GM23248 (cell line): Measurements from ENCODE around the gene KIF13A. TPM values are rescaled to one million over a fixed set of nuclear protein-coding genes. Genes with fewer than 3 reads are reported as not detected.
"Not testable (repeated sequence)": the region's sequence is repeated elsewhere in the genome, so short reads cannot be mapped to it uniquely, and the experiment has no call there.

Experiments used
- DNase-seq: peaks from one replicate; pipeline ENCODE4 v3.0.0-alpha.2; 2015
- H2AFZ ChIP-seq: fragments of 200-600 bp; sonication (generic); 2 replicates; pipeline ENCODE4 v1.6.1; 2016; ENCODE audit warnings: antibody characterized with exemption
- H3F3A ChIP-seq: fragments of 200-600 bp; sonication (generic); 2 replicates; pipeline ENCODE4 v1.6.1; 2016; ENCODE audit warnings: mild to moderate bottlenecking, antibody characterized with exemption, mixed run types; ENCODE audit not compliant: insufficient read depth
- H3K27ac ChIP-seq: fragments of 200-600 bp; sonication (generic); 2 replicates; pipeline ENCODE4 v1.5.1; 2016; ENCODE audit warnings: mild to moderate bottlenecking
- H3K27me3 ChIP-seq: fragments of 200-600 bp; sonication (generic); replicated peaks from 2 replicates; pipeline ENCODE4 v1.6.1; 2016; ENCODE audit warnings: mild to moderate bottlenecking; ENCODE audit not compliant: insufficient read depth
- H3K36me3 ChIP-seq: fragments of 200-600 bp; sonication (generic); 2 replicates; pipeline ENCODE4 v1.6.1; 2016; ENCODE audit warnings: low read depth, mild to moderate bottlenecking
- H3K4me1 ChIP-seq: fragments of 200-600 bp; sonication (generic); 2 replicates; pipeline ENCODE4 v1.6.1; 2016; ENCODE audit warnings: mild to moderate bottlenecking; ENCODE audit not compliant: insufficient read depth
- H3K4me2 ChIP-seq: fragments of 200-600 bp; sonication (generic); one replicate; pipeline ENCODE4 v1.6.1; 2016; ENCODE audit warnings: mild to moderate bottlenecking; ENCODE audit not compliant: unreplicated experiment
- H3K4me3 ChIP-seq: fragments of 200-600 bp; sonication (generic); 2 replicates; pipeline ENCODE4 v1.5.1; 2016; ENCODE audit warnings: mild to moderate bottlenecking
- H3K79me2 ChIP-seq: fragments of 200-600 bp; sonication (generic); 2 replicates; pipeline ENCODE4 v1.6.1; 2016; ENCODE audit warnings: mild to moderate bottlenecking; ENCODE audit not compliant: insufficient read depth
- H3K9ac ChIP-seq: fragments of 200-600 bp; sonication (generic); 2 replicates; pipeline ENCODE4 v1.6.1; 2016; ENCODE audit warnings: mild to moderate bottlenecking
- H3K9me2 ChIP-seq: fragments of 200-600 bp; sonication (generic); 2 replicates; pipeline ENCODE4 v1.6.1; 2016; ENCODE audit warnings: mixed run types, mild to moderate bottlenecking, moderate library complexity; ENCODE audit not compliant: insufficient read depth
- H3K9me3 ChIP-seq: fragments of 200-600 bp; sonication (generic); one replicate; pipeline ENCODE4 v1.6.1; 2017; ENCODE audit warnings: low read depth
- H4K20me1 ChIP-seq: fragments of 200-600 bp; sonication (generic); 2 replicates; pipeline ENCODE4 v1.6.0; 2016; ENCODE audit not compliant: insufficient read depth
- EZH2 ChIP-seq: fragments of 200-600 bp; sonication (generic); IDR thresholded peaks from 2 replicates; pipeline ENCODE4 v1.6.1; 2018; ENCODE audit warnings: antibody characterized with exemption, mild to moderate bottlenecking; ENCODE audit not compliant: insufficient read depth, poor library complexity, severe bottlenecking
- EZH2phosphoT487 ChIP-seq: fragments of 200-600 bp; sonication (generic); IDR thresholded peaks from 2 replicates; pipeline ENCODE4 v1.6.1; 2018; ENCODE audit warnings: antibody characterized with exemption, moderate library complexity, mild to moderate bottlenecking, low read depth; ENCODE audit not compliant: insufficient read depth
- WGBS, 2 experiments: methylation state at CpG; one replicate each; pipeline ENCODE4 v1.1.6; 2015 to 2017; ENCODE audit warnings: low lambda C conversion rate in 2 of 2, low coverage in 1 of 2; ENCODE audit errors: missing lambda C conversion rate in 2 of 2; 5-methylcytosine and 5-hydroxymethylcytosine counted together
- in situ Hi-C: fragments of 300-500 bp; cut with MboI; formaldehyde crosslinking; loops from 2 replicates; pipeline ENCODE4 v1.15.0; 2020
- polyA plus RNA-seq: library from polyadenylated mRNA; unstranded; fragments of >200 nt; fragmentation: Nextera tagmentation; extraction: Ambion mirVana; gene quantifications from 2 replicates; pipeline ENCODE4 v1.2.1, GENCODE V29; 2016
- total RNA-seq: library from RNA; depleted of rRNA; stranded (reverse); fragments of >200 nt; shearing (Covaris generic); gene quantifications from 2 replicates; pipeline ENCODE4 v1.2.3, GENCODE V29; 2014

Gene KIF13A
- total and polyA plus RNA-seq, 2 experiments from 2014 or later = 5.0 to 46.0 TPM

- Histone ChIP-seq H3K36me3 (peaks cover 41% of the 10 kb centered on the region), H3K79me2 (peaks cover 10% of the 10 kb centered on the region; the same call in 1 of the 2 replicates), H3K4me3 (no peak overlapping the region), H3K27ac (no peak overlapping the region), H3K9ac (no peak overlapping the region), H4K20me1 (no peaks in the 10 kb centered on the region), H3K4me1 (peaks cover 21% of the 10 kb centered on the region), H3K27me3 (no peaks in the 10 kb centered on the region), H3F3A (peaks cover 21% of the 10 kb centered on the region; the same call in 1 of the 2 replicates), H3K4me2 (no peak overlapping the region), H3K9me2 (no peaks in the 10 kb centered on the region), H3K9me3 (no peaks in the 10 kb centered on the region), H2AFZ (no peak overlapping the region)
- in situ Hi-C loops = no loop called here
- DNase-seq = no peak
- WGBS, 2 experiments = 99% methylated on average over 5 of the region's 5 CpGs
- TF ChIP-seq EZH2phosphoT487 = no peak
- TF ChIP-seq EZH2 = no peak
Observed at GRCh38 chr6:17850281-17850680, 137.2 kb downstream of the KIF13A start.

- Histone ChIP-seq H3K4me1 (peaks cover 18% of the 10 kb centered on the region), H3K79me2 (peaks cover 2% of the 10 kb centered on the region; the same call in 1 of the 2 replicates), H3K27ac (no peak overlapping the region), H3K4me2 (no peak overlapping the region), H3F3A (peaks cover 13% of the 10 kb centered on the region; the same call in 1 of the 2 replicates), H3K9me2 (no peaks in the 10 kb centered on the region), H2AFZ (no peak overlapping the region), H3K9ac (no peak overlapping the region), H3K4me3 (no peak overlapping the region), H4K20me1 (no peaks in the 10 kb centered on the region), H3K36me3 (peaks cover 45% of the 10 kb centered on the region), H3K9me3 (no peaks in the 10 kb centered on the region), H3K27me3 (no peaks in the 10 kb centered on the region)
- 96 to 100% methylated on average over 4 of the region's 4 CpGs for WGBS, 2 experiments
- TF ChIP-seq EZH2phosphoT487 (no peak), EZH2 (no peak)
- no peak for DNase-seq
- in situ Hi-C loops = loop anchor here (10.0 kb wide), 2 partner anchors 138 to 278 kb away; partner anchors contain the start of genes KIF13A and NHLRC1
Observed at GRCh38 chr6:17847203-17847760, 140.2 kb downstream of the KIF13A start.

GRCh38 chr6:17846762-17847161, 140.7 kb downstream of the KIF13A start:
- WGBS, 2 experiments = 95 to 99% methylated on average over 4 of the region's 4 CpGs

GRCh38 chr6:17845598-17845997, 141.8 kb downstream of the KIF13A start:
- 96 to 97% methylated on average over 4 of the region's 4 CpGs for WGBS, 2 experiments
- in situ Hi-C loops = loop anchor here (10.0 kb wide), 2 partner anchors 139 to 279 kb away; partner anchors contain the start of genes KIF13A and NHLRC1

More at GRCh38 chr6:17846762-17847161, 140.7 kb downstream of the KIF13A start:
- peaks cover 8% of the 10 kb centered on the region; the same call in 1 of the 2 replicates for H3F3A ChIP-seq
- no peak overlapping the region for H2AFZ ChIP-seq
- H3K36me3 ChIP-seq = peaks cover 45% of the 10 kb centered on the region
- peaks cover 13% of the 10 kb centered on the region for H3K4me1 ChIP-seq
- no peaks in the 10 kb centered on the region for H3K79me2 ChIP-seq
- no peak overlapping the region for H3K9ac ChIP-seq
- no peaks in the 10 kb centered on the region for H4K20me1 ChIP-seq
- H3K4me3 ChIP-seq = no peak overlapping the region
- no peak overlapping the region for H3K4me2 ChIP-seq
- H3K9me3 ChIP-seq = no peaks in the 10 kb centered on the region
- H3K27me3 ChIP-seq = no peaks in the 10 kb centered on the region
- no peak for TF ChIP-seq EZH2phosphoT487
- TF ChIP-seq EZH2 = no peak
- no peak overlapping the region for H3K27ac ChIP-seq
- no peak for DNase-seq
- in situ Hi-C loops = loop anchor here (10.0 kb wide), 2 partner anchors 138 to 278 kb away; partner anchors contain the start of genes KIF13A and NHLRC1
- no peaks in the 10 kb centered on the region for H3K9me2 ChIP-seq

GRCh38 chr6:17844967-17845366, 142.5 kb downstream of the KIF13A start:
- not testable (repeated sequence) for H3F3A ChIP-seq, DNase-seq, H2AFZ ChIP-seq, H3K27ac ChIP-seq, H3K27me3 ChIP-seq, H3K9me2 ChIP-seq, H3K4me1 ChIP-seq, H3K4me3 ChIP-seq, H4K20me1 ChIP-seq, H3K9ac ChIP-seq, H3K4me2 ChIP-seq, H3K79me2 ChIP-seq, H3K9me3 ChIP-seq
- H3K36me3 ChIP-seq = peaks cover 43% of the 10 kb centered on the region
- WGBS, 2 experiments = 95 to 99% methylated on average over 7 of the region's 7 CpGs
- in situ Hi-C loops = loop anchor here (10.0 kb wide), 2 partner anchors 140 to 280 kb away; partner anchors contain the start of genes KIF13A and NHLRC1

More at GRCh38 chr6:17845598-17845997, 141.8 kb downstream of the KIF13A start:
- Histone ChIP-seq H3K27me3 (no peaks in the 10 kb centered on the region), H2AFZ (no peak overlapping the region), H3K79me2 (no peaks in the 10 kb centered on the region), H3K4me2 (no peak overlapping the region), H3K4me3 (no peak overlapping the region), H4K20me1 (no peaks in the 10 kb centered on the region), H3K36me3 (peaks cover 45% of the 10 kb centered on the region), H3F3A (no peaks in the 10 kb centered on the region), H3K9me2 (no peaks in the 10 kb centered on the region), H3K9me3 (no peaks in the 10 kb centered on the region), H3K9ac (no peak overlapping the region), H3K4me1 (peaks cover 1% of the 10 kb centered on the region), H3K27ac (no peak overlapping the region)
- TF ChIP-seq EZH2phosphoT487 = no peak
- TF ChIP-seq EZH2 = no peak
- no peak for DNase-seq
